ENCODE data around the gene PRDX3.

Gene PRDX3
- total RNA-seq: 8.9 to 158 (median 52.5) reads per million in 9 experiments

DNA sequence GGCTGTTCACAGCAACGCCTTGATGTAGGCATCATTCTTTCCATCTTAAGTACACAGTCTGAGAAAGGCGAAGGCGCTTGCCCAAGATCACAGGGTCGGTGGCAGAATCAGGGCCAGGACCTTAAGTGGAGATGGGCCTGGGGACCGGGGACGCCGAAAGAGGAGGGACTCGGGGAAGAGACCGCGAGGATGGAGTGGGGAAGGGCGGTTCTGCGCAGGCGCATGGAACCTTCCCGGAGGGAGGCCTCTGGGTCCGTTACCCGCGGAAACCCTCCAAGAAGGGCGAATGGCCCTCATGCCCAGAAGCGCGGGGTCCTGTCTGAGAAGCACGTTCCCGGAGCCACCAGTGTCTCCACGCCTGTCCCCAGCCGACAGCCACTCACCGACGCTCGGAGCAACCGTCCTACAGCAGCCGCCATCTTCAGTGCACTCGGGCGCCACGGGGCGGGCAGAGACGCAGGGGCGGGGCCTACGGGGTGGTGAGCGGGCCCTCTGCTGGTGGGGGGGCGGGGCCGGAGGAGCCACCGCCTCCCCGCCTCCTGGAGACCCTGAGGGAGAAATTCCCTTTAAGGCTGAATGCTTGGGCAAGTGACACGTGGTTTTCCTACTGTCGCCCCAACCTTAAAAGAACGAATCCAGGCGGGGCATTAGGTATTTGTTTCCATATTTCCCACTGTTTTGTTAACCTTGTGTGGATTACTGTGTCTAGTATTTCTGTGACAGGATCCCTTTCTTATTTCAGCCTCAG, at the start of gene PRDX3:
TSS of gene PRDX3 (minus strand) at position 441 of the 748 bp plus-strand sequence. CDS start at position 419, 22 bp downstream.
- H3K4me3 Mint-ChIP-seq: peak within 1 kb of the TSS; percentile 98 to 99
- H3K4me1 Mint-ChIP-seq (ENCODE audit: low read depth in 2 of 2): peaks cover 23 to 27% of the 10 kb centered on the region in 2 donors
- ATAC-seq (replicated peaks) (peak; percentile 97), DNase-seq (peak; percentile 88 to 90 (median 90))
- H3K27me3 Mint-ChIP-seq: no peaks in the 10 kb centered on the region
- no peaks in the 10 kb centered on the region for H3K9me3 Mint-ChIP-seq
- peak within 1 kb of the TSS; percentile 93 to 96 for H3K27ac Mint-ChIP-seq
- peaks cover 27% of the 10 kb centered on the region for H3K36me3 Mint-ChIP-seq (ENCODE audit: insufficient read depth)

DNA sequence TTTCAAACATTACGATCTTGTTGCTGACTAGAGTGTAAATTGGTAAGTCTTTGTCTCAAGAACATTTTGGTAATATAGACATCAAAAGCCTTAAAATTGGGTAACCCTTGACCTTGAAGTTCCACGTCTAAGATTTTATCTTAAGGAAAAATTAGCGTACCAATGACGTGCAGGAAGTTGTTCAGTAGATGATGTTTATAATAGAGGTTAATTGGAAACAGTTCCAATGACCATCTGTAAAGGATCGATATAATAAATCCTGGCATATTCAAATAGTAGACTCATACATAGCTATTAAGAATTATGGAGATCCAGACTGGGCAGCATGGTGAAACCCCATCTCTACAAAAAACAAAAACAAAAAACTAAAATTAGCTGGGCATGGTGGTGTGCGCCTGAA, 49.2 kb upstream of the PRDX3 start:
- H3K27me3 Mint-ChIP-seq: no peaks in the 10 kb centered on the region
- ATAC-seq (replicated peaks): no peak

DNA sequence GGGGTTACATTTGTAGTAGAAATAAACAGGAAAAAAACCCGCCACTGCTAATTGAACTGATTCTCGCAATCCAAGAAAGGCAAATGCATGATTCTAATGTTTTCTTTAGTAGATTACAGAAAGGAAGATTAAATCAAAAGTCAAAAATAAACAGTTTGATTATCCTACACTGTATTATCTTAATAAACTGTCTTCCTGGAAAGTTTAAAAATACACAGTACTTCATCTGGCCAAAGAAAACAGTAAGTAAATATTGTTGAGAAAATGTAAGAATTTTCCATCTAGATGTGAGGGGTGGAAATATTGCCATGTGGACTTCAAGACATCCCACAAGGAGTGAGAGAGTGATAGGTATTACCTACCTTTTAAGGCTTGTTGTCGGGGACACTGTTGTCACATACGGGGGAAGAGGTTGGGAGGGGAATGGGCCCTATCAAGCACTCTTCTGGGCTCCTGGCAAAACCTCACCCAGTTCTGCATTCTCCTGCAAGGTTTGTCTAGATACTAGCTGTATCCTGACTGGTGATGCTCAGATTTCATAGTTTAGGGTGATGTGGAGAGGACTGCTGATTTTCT, 46.6 kb upstream of the PRDX3 start:
- no peak overlapping the region for H3K27ac Mint-ChIP-seq
- H3K27me3 Mint-ChIP-seq: no peaks in the 10 kb centered on the region
- ATAC-seq (replicated peaks) (no peak), DNase-seq (no peak)
- H3K9me3 Mint-ChIP-seq: no peaks in the 10 kb centered on the region
- H3K4me3 Mint-ChIP-seq: no peak overlapping the region
- H3K36me3 Mint-ChIP-seq (ENCODE audit: insufficient read depth): peaks cover 6% of the 10 kb centered on the region
- H3K4me1 Mint-ChIP-seq (ENCODE audit: low read depth in 2 of 2): peaks cover 2 to 4% of the 10 kb centered on the region in 2 donors

More for the DNA sequence above, 49.2 kb upstream of the PRDX3 start:
- Mint-ChIP-seq H3K4me3 (no peak overlapping the region), H3K27ac (no peak overlapping the region), H3K4me1 (ENCODE audit: low read depth in 2 of 2) (peaks cover 3 to 8% of the 10 kb centered on the region in 2 donors), H3K9me3 (no peaks in the 10 kb centered on the region), H3K36me3 (ENCODE audit: insufficient read depth) (peaks cover 10% of the 10 kb centered on the region)
- DNase-seq: no peak

DNA sequence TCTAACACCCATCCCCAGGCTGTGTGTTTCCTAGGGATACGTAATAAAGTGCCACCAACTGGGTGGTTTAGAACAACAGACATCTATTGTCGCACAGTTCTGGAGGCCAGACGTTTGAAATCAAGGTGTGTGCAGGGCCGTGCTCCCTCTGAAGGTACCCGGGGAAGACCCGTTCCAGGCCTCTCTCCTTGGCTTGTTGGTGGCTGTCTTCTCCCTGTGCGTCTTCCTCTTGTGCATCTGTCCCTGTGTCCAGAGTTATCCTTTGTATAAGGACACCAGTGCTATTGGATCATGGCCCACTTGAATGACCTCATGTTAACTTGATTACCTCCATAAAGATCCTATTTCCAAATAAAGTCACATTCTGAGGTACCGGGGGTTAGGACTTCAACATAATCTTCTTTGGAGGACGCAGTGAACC, 44.4 kb upstream of the PRDX3 start:
- no peak for ATAC-seq (replicated peaks)
- H3K4me1 Mint-ChIP-seq (ENCODE audit: low read depth in 2 of 2): peaks cover 0 to 2% of the 10 kb centered on the region in 2 donors
- H3K36me3 Mint-ChIP-seq (ENCODE audit: insufficient read depth): peaks cover 9% of the 10 kb centered on the region
- H3K27ac Mint-ChIP-seq: no peak overlapping the region
- no peak overlapping the region for H3K4me3 Mint-ChIP-seq
- H3K27me3 Mint-ChIP-seq: no peaks in the 10 kb centered on the region
- no peak for DNase-seq
- H3K9me3 Mint-ChIP-seq: no peaks in the 10 kb centered on the region

DNA sequence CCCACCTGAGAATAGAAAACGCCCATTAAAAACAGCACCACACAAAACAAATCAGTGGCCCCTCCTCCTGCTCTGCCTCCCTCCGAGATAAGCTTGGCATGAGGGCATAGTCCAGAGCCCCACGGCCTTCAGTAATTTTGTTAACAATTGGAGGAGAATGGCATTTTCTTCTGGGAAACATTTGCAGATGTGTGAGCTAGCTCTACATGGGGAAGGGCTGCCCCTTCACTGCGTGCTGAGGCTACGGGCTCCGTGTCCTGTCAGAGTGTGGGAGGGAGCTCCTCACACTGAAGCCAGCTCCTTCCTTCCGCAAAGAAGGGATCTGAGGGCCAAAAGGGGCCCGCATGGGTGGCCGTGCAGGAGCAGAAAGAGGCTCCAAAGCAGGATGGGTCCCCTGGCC, 43.9 kb upstream of the PRDX3 start:
- Mint-ChIP-seq H3K4me1 (ENCODE audit: low read depth in 2 of 2) (peaks cover 0 to 2% of the 10 kb centered on the region in 2 donors), H3K4me3 (no peak overlapping the region), H3K27ac (no peak overlapping the region), H3K9me3 (no peaks in the 10 kb centered on the region), H3K36me3 (ENCODE audit: insufficient read depth) (peaks cover 9% of the 10 kb centered on the region), H3K27me3 (no peaks in the 10 kb centered on the region)
- DNase-seq (no peak), ATAC-seq (replicated peaks) (no peak)

DNA sequence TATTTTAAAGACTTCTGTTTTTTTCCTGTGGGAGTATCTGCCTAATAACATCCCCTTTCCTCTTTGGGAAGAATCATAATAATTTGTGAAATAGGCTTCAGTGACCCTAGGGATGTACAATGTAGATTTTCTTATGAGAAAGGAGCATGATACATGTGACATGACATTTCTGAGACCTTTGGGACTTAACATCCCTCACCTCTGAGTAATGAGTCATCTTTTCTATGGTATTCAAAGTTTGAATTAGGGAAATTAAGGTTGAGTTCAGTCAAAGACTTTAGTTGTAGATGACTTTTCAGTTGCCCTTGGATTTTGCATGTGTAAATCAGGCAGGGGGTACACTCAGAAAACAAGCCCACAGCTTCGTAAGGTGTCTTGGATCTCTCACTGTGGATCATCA, 43.1 kb upstream of the PRDX3 start:
- Mint-ChIP-seq H3K4me1 (ENCODE audit: low read depth in 2 of 2) (peaks cover 0 to 2% of the 10 kb centered on the region in 2 donors), H3K4me3 (no peak overlapping the region), H3K36me3 (ENCODE audit: insufficient read depth) (peaks cover 9% of the 10 kb centered on the region), H3K27me3 (no peaks in the 10 kb centered on the region), H3K9me3 (no peaks in the 10 kb centered on the region), H3K27ac (peak overlapping the region in 1 of 2 donors; percentile 38)
- DNase-seq (no peak), ATAC-seq (replicated peaks) (no peak)

DNA sequence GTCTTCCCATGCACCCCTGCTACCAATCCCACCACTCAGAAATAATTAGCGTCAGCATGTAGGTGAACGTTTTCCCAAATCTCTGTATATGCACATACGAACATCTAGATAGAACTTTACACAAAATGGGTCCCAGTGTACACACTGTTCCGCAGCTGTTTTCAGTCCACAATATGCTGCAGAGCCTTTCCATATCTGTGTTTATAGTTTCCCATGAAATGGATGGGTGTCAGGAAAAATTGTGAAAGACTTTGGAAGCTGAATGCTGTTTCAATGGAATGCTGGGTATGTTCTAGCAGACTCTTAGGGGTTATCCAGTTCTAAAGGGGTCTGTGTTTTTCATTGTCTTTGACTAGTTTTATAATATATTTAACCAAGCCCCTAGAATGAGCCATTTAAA, 42.6 kb upstream of the PRDX3 start:
- H3K4me1 Mint-ChIP-seq (ENCODE audit: low read depth in 2 of 2): peaks cover 0 to 2% of the 10 kb centered on the region in 2 donors
- DNase-seq (no peak), ATAC-seq (replicated peaks) (no peak)
- H3K4me3 Mint-ChIP-seq: no peak overlapping the region
- H3K27me3 Mint-ChIP-seq: no peaks in the 10 kb centered on the region
- H3K9me3 Mint-ChIP-seq: no peaks in the 10 kb centered on the region
- H3K36me3 Mint-ChIP-seq (ENCODE audit: insufficient read depth): peaks cover 9% of the 10 kb centered on the region
- no peak overlapping the region for H3K27ac Mint-ChIP-seq

DNA sequence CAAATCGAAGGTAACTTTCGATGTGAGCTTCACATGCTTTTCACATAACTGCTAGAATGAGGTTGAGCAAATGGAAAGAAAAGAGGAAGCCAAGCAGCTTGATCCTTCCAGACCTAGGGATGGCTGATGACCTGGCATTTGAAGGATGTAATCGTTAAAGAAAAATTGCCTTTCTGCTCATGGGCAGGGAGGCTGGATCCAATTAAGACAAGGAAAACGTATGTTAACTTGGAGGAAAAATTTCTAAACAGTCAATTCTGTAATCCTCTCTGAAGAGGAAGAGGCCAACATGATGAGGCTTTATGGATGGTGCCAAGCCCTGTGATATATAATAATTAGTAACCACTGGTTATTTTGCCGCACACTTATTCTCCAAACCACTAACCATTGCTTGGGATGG, 41.3 kb upstream of the PRDX3 start:
- ATAC-seq (replicated peaks) (no peak), DNase-seq (no peak)
- no peak overlapping the region for H3K4me3 Mint-ChIP-seq
- H3K27ac Mint-ChIP-seq: no peak overlapping the region
- no peaks in the 10 kb centered on the region for H3K27me3 Mint-ChIP-seq
- peaks cover 0 to 2% of the 10 kb centered on the region in 2 donors for H3K4me1 Mint-ChIP-seq (ENCODE audit: low read depth in 2 of 2)
- peaks cover 15% of the 10 kb centered on the region for H3K36me3 Mint-ChIP-seq (ENCODE audit: insufficient read depth)
- H3K9me3 Mint-ChIP-seq: no peaks in the 10 kb centered on the region

DNA sequence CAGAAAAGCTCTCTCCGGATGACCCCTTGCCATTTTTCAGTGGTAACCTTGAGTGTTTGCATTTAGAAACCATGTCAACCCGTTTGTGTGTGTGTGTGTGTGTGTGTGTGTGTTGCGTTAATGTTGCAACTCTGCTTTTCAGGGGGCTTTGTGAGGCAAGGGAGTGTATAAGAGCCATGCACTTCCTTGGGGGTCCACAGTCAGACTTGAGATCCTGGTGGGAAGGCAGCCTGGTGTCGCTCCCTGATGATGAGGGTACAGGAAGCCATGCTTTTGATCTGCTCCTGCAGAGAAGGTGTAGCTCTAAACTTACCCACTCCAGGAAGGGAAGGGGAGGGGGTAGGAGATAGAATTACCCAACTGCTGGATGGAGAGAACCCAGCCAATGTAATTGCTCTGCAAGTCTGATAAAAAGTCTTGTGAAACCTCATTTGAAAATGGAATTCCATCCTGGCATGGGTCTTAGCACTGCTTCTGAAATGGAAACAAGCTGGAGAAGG, 39.4 kb upstream of the PRDX3 start:
- H3K9me3 Mint-ChIP-seq: no peaks in the 10 kb centered on the region
- DNase-seq (no peak), ATAC-seq (replicated peaks) (no peak)
- no peaks in the 10 kb centered on the region for H3K27me3 Mint-ChIP-seq
- no peak overlapping the region for H3K27ac Mint-ChIP-seq
- H3K4me3 Mint-ChIP-seq: no peak overlapping the region
- H3K36me3 Mint-ChIP-seq (ENCODE audit: insufficient read depth): peaks cover 13% of the 10 kb centered on the region
- H3K4me1 Mint-ChIP-seq (ENCODE audit: low read depth in 2 of 2): peaks cover 0 to 4% of the 10 kb centered on the region in 2 donors

DNA sequence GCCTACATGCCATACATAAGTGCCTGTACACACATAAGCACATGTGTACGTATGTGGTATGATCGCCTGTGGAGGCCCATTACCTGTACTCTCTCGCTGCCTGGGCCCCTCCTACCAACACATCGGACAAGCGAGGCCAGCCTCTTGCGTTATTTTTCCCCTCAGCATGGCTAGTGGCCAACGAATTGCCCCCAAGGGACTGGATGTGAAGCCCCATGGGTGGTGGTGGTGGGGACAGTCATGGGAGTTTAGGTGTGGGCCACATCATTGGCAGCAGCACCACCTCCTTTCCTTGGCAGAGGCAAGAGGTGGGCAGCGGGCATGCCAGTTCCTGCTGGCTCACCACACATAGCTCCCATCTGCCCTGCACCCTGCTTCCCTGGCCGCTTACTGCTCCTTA, 38.8 kb upstream of the PRDX3 start:
- DNase-seq: no peak
- H3K27ac Mint-ChIP-seq: no peak overlapping the region
- peaks cover 13% of the 10 kb centered on the region for H3K36me3 Mint-ChIP-seq (ENCODE audit: insufficient read depth)
- H3K9me3 Mint-ChIP-seq: no peaks in the 10 kb centered on the region
- no peak overlapping the region for H3K4me3 Mint-ChIP-seq
- no peak for ATAC-seq (replicated peaks)
- H3K4me1 Mint-ChIP-seq (ENCODE audit: low read depth in 2 of 2): peaks cover 0 to 5% of the 10 kb centered on the region in 2 donors
- H3K27me3 Mint-ChIP-seq: no peaks in the 10 kb centered on the region

DNA sequence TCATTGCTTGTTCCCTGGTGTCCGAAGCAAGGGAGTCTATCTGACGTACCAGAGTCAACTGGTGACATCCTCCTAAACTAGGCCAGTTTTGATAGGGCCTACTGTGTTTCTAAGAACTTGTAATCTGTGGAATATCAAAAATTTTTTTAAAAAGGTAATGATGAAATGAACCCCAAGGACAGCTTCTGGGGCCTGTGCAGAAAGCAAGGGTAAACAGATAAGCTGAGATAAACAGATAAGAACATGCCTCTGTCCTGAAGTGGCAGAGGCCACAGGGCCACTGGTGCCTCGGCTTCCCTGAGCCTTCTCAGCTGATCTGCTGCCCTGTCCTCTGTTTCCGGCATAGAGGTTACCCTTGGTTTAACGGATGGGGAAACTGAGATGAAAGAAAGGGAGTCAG, 37.5 kb upstream of the PRDX3 start:
- no peak overlapping the region for H3K4me3 Mint-ChIP-seq
- ATAC-seq (replicated peaks) (no peak), DNase-seq (no peak)
- H3K9me3 Mint-ChIP-seq: no peaks in the 10 kb centered on the region
- peaks cover 18% of the 10 kb centered on the region for H3K36me3 Mint-ChIP-seq (ENCODE audit: insufficient read depth)
- peaks cover 0 to 8% of the 10 kb centered on the region in 2 donors for H3K4me1 Mint-ChIP-seq (ENCODE audit: low read depth in 2 of 2)
- no peak overlapping the region for H3K27ac Mint-ChIP-seq
- H3K27me3 Mint-ChIP-seq: no peaks in the 10 kb centered on the region

DNA sequence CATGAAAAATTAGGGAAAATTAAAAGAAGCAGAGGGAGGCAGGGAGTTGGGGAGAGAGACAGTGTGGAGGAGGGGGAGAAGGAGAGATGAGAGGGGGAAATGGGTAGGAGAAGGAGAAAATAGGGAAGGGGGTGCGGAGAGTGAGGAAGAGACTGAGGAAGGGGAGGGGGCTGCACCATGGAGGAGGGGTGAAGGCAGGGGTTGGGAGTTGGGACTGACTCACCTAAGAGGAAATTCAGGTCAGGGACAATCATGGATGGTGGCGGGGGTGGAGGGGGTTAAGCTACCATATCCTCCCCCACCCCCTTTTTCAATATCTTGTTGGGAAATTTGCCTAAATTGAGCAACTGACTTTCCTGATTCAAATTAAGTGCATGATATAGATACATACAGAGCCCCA, 36.8 kb upstream of the PRDX3 start:
- Mint-ChIP-seq H3K9me3 (no peaks in the 10 kb centered on the region), H3K27ac (peak overlapping the region in 1 of 2 donors; percentile 26), H3K36me3 (ENCODE audit: insufficient read depth) (peaks cover 16% of the 10 kb centered on the region), H3K4me3 (no peak overlapping the region), H3K27me3 (no peaks in the 10 kb centered on the region), H3K4me1 (ENCODE audit: low read depth in 2 of 2) (peaks cover 0 to 8% of the 10 kb centered on the region in 2 donors)
- no peak for DNase-seq
- ATAC-seq (replicated peaks): no peak

DNA sequence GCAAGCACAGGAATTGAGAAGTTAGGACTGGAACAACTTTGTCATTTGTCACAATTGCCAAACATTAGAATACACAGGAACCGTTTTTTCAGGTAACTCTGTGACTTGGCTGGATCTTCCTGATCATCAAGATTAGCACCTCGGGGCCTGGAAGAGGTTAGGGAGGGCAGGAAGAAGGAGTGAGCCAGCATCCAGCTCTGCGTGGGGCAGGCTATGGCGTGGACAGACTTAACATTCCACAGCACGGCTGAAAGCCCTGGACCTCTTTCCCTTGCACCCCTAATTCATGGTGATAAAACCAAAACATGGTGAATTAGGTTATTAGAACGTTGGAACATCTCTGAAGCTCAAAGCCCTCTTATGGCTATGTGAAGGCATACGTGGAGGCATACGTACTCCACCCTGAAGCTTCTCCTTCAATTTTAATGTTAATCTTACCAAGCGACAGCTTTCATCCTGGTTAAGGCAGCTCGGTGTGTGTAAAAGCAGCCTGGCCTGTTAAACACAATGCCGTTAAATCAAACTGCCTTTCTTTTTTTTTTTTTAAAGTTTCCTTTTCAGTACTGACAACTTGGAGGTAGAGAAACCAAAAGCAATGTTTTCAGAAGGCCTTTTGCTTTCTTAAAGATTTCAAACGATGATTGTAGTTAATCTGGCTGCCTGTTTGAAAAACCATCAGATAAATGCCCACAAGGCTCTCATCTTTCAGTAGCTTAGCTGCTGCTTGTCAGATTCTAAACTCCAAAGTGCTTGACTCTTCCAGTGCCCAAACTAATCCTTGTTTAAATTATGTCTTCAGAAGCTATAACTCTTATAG, 33.2 kb upstream of the PRDX3 start:
- H3K27me3 Mint-ChIP-seq: no peaks in the 10 kb centered on the region
- H3K9me3 Mint-ChIP-seq: no peaks in the 10 kb centered on the region
- peaks cover 19% of the 10 kb centered on the region for H3K36me3 Mint-ChIP-seq (ENCODE audit: insufficient read depth)
- H3K4me1 Mint-ChIP-seq (ENCODE audit: low read depth in 2 of 2): peaks cover 13 to 27% of the 10 kb centered on the region in 2 donors
- peak overlapping the region; percentile 74 to 75 for H3K27ac Mint-ChIP-seq
- ATAC-seq (replicated peaks) (no peak), DNase-seq (no peak)
- H3K4me3 Mint-ChIP-seq: peak overlapping the region; percentile 25 to 42
